HepG2 (cell line): Measurements from ENCODE around the gene TANC1. TPM values are rescaled to one million over a fixed set of nuclear protein-coding genes. Genes with fewer than 3 reads are reported as not detected.

Source experiments
- ATAC-seq: fragments of 200-7000 bp; cut with Tn5 transposase; 3 replicates; pipeline ENCODE4 v1.9.1; 2020; ENCODE audit warnings: mild to moderate bottlenecking, moderate library complexity
- BruUV-seq: library from RNA; stranded (reverse); fragments of 400-500 nt; replicated peaks from 2 replicates; lab custom pipeline; 2021; lab: Mats Ljungman, UMichigan
- CTCF ChIA-PET: fragments of 300-600 bp; formaldehyde crosslinking; extraction: SDS; loops from one replicate; lab custom pipeline; 2021; ENCODE audit warnings: low total read pairs, inconsistent platforms, low intra/inter-chr PET ratio; lab: Yijun Ruan, JAX
- POLR2A ChIA-PET: fragments of 350-600 bp; sonication (Branson Sonifier 250); formaldehyde crosslinking; loops from one replicate; lab custom pipeline; 2020; ENCODE audit warnings: antibody characterized with exemption, inconsistent platforms; lab: Yijun Ruan, JAX
- DNase-seq: peaks from one replicate; pipeline ENCODE4 v3.0.0-alpha.2; 2015; ENCODE audit warnings: low spot score
- FAIRE-seq: peaks from 3 replicates; lab custom pipeline; 2011; peaks lifted over from hg19 to GRCh38; lab: Jason Lieb, UNC
- H2AFZ ChIP-seq: one replicate; pipeline ENCODE4 v1.6.1; 2011; ENCODE audit warnings: low read length, inconsistent platforms
- H3K27ac ChIP-seq: fragments of 300-600 bp; 3 replicates; pipeline ENCODE4 v1.8.0; 2011; ENCODE audit warnings: mixed run types, mild to moderate bottlenecking, mixed read lengths, low read length, inconsistent platforms; ENCODE audit not compliant: insufficient read depth; ENCODE audit errors: extremely low read length
- H3K27me3 ChIP-seq, 2 experiments: fragments of 200-600 bp in 1 of 2; 2 replicates in 1 of 2; 3 replicates in 1 of 2; pipeline versions ENCODE4 v1.6.0 to v1.8.0; 2011; ENCODE audit warnings: low read length in 2 of 2, mild to moderate bottlenecking in 2 of 2, moderate library complexity in 2 of 2, inconsistent platforms in 1 of 2; ENCODE audit not compliant: insufficient read depth in 2 of 2, control insufficient read depth in 1 of 2
- H3K36me3 ChIP-seq, 2 experiments: fragments of 200-600 bp in 1 of 2; replicated peaks in 1 of 2; 2 replicates in 1 of 2; 3 replicates in 1 of 2; pipeline versions ENCODE4 v1.5.1 to v1.8.0; 2011; ENCODE audit warnings: low read length in 2 of 2, inconsistent platforms in 1 of 2; ENCODE audit not compliant: insufficient read depth in 2 of 2, control insufficient read depth in 1 of 2
- H3K4me1 ChIP-seq: 2 replicates; pipeline ENCODE4 v1.5.1; 2012; ENCODE audit warnings: low read length, inconsistent platforms; ENCODE audit not compliant: insufficient read depth
- H3K4me2 ChIP-seq: 2 replicates; pipeline ENCODE4 v1.6.0; 2011; ENCODE audit warnings: low read depth, low read length, inconsistent platforms
- H3K4me3 ChIP-seq, 3 experiments: fragments of 200-600 bp in 1 of 3; sonication (generic), shearing (Covaris generic) in 1 of 3; replicated peaks in 1 of 3; 2 replicates each; pipeline ENCODE4 v1.5.1; 2011 to 2016; ENCODE audit warnings: low read length in 3 of 3, inconsistent platforms in 2 of 3, low read depth in 2 of 3, mild to moderate bottlenecking in 2 of 3, control low read depth in 1 of 3, mixed read lengths in 1 of 3; ENCODE audit not compliant: insufficient read depth in 1 of 3
- H3K79me2 ChIP-seq: one replicate; pipeline ENCODE4 v1.6.1; 2011; ENCODE audit warnings: low read length, inconsistent platforms; ENCODE audit not compliant: insufficient read depth
- H3K9ac ChIP-seq: 2 replicates; pipeline ENCODE4 v1.6.0; 2011; ENCODE audit warnings: mild to moderate bottlenecking, low read depth, low read length, inconsistent platforms; ENCODE audit not compliant: insufficient read depth
- H3K9me3 ChIP-seq: 2 replicates; pipeline ENCODE4 v1.5.1; 2012; ENCODE audit warnings: mild to moderate bottlenecking, low read length
- H4K20me1 ChIP-seq: 2 replicates; pipeline ENCODE4 v1.6.0; 2011; ENCODE audit warnings: inconsistent platforms, mild to moderate bottlenecking, low read length, moderate library complexity; ENCODE audit not compliant: insufficient read depth
- ATF7 ChIP-seq, 2 experiments: fragments of 450-650 bp in 1 of 2; sonication (generic) in 1 of 2; formaldehyde crosslinking in 1 of 2; IDR thresholded peaks; 2 replicates each; pipeline versions ENCODE4 v1.4.0 to v1.6.1; 2016 to 2020; ENCODE audit warnings: antibody characterized with exemption in 1 of 2, mild to moderate bottlenecking in 1 of 2, missing genetic modification reagents in 1 of 2
- DNMT3B ChIP-seq: conservative IDR thresholded peaks from 2 replicates; pipeline ENCODE4 v1.6.1; 2016; ENCODE audit warnings: missing biosample characterization, control low read depth
- NR2F6 ChIP-seq, 2 experiments: IDR thresholded peaks; 2 replicates each; pipeline ENCODE4 v1.6.1; 2016; ENCODE audit warnings: antibody characterized with exemption in 1 of 2, mild to moderate bottlenecking in 1 of 2
- PHF5A ChIP-seq: IDR thresholded peaks from one replicate; pipeline ENCODE4 v1.6.1; 2018; ENCODE audit warnings: low read depth, missing genetic modification reagents; ENCODE audit not compliant: unreplicated experiment
- SNAPC2 ChIP-seq: sonication (generic); formaldehyde crosslinking; IDR thresholded peaks from 2 replicates; pipeline ENCODE4 v1.8.1; 2022; ENCODE audit warnings: mild to moderate bottlenecking, missing genetic modification reagents
- TMF1 ChIP-seq: sonication (generic); formaldehyde crosslinking; IDR thresholded peaks from 2 replicates; pipeline ENCODE4 v1.8.1; 2022; ENCODE audit warnings: low read depth, missing genetic modification reagents
- ZBTB2 ChIP-seq: sonication (generic); formaldehyde crosslinking; IDR thresholded peaks from 2 replicates; pipeline ENCODE4 v1.8.0; 2022; ENCODE audit warnings: low read depth, missing genetic modification reagents
- ZHX1 ChIP-seq: sonication (generic); formaldehyde crosslinking; IDR thresholded peaks from 2 replicates; pipeline ENCODE4 v1.8.1; 2022; ENCODE audit warnings: low read depth, mild to moderate bottlenecking, missing genetic modification reagents
- ZNF326 ChIP-seq: sonication (generic); formaldehyde crosslinking; IDR thresholded peaks from 2 replicates; pipeline ENCODE4 v1.4.0; 2020; ENCODE audit warnings: missing genetic modification reagents, borderline replicate concordance
- ZNF839 ChIP-seq: sonication (generic); formaldehyde crosslinking; IDR thresholded peaks from 2 replicates; pipeline ENCODE4 v1.4.0; 2020; ENCODE audit warnings: missing genetic modification reagents, mild to moderate bottlenecking, borderline replicate concordance
- ZNF850 ChIP-seq: sonication (generic); formaldehyde crosslinking; conservative IDR thresholded peaks from 2 replicates; pipeline ENCODE4 v1.9.0; 2021; ENCODE audit warnings: mild to moderate bottlenecking, missing genetic modification reagents
- WGBS: methylation state at CpG from one replicate; pipeline ENCODE4 v1.1.6; 2017; ENCODE audit warnings: low lambda C conversion rate; 5-methylcytosine and 5-hydroxymethylcytosine counted together
- in situ Hi-C: cut with HindIII; loops from 2 replicates; pipeline ENCODE4 v1.10.0; 2017; ENCODE audit warnings: low pct_unique_long_range_greater_than_20kb; ENCODE audit not compliant: extremely low pct_ligation_motif_present
- intact Hi-C: fragments of 100-400 bp; cut with micrococcal nuclease; formaldehyde crosslinking; loops from one replicate; pipeline ENCODE4 v1.10.0; 2022; ENCODE audit not compliant: unreplicated experiment
- polyA plus RNA-seq, 8 experiments: library from polyadenylated mRNA; depleted of rRNA in 3 of 8; stranded (reverse) in 7 of 8; unstranded in 1 of 8; fragments of >200 nt; fragmentation: Illumina TruSeq in 4 of 8; extraction: Trizol in 4 of 8; gene quantifications; 2 replicates each; pipeline versions ENCODE4 v1.2.1 to v1.2.3, GENCODE V29; 2011 to 2016; ENCODE audit warnings: low read depth in 4 of 8, missing spikeins in 1 of 8, mixed read lengths in 1 of 8; ENCODE audit not compliant: insufficient read depth in 1 of 8
- total RNA-seq, 5 experiments: library from RNA; depleted of rRNA; stranded (reverse); fragments of >200 nt; fragmentation: Illumina TruSeq; extraction: Trizol; gene quantifications; 2 replicates each; pipeline ENCODE4 v1.2.3, GENCODE V29; 2016; ENCODE audit warnings: low read depth in 1 of 5
- TF ChIP-seq, protein P1 (sequence below): sonication (generic); formaldehyde crosslinking; IDR thresholded peaks from 2 replicates; pipeline ENCODE4 v1.5.0; 2020; ENCODE audit warnings: mild to moderate bottlenecking, missing genetic modification reagents

TANC1 gene
- total and polyA plus RNA-seq, 2 of the 13 experiments (the other 11 are each of a cell fraction or from before 2014, with no cell fraction given): 2.3 to 5.6 TPM

- no peak overlapping the region for H3K27ac ChIP-seq
- intact Hi-C loops (no loop called here), in situ Hi-C loops (no loop called here)
- no peak for ATAC-seq
- 83% methylated on average over 12 of the region's 12 CpGs for WGBS
- H3K4me2 ChIP-seq: no peak overlapping the region
- H3K9ac ChIP-seq: no peak overlapping the region
- BruUV-seq: no TSS peak
- no peaks in the 10 kb centered on the region for H4K20me1 ChIP-seq
- no peak overlapping the region for H3K4me3 ChIP-seq
- DNase-seq: no peak
- TF ChIP-seq PHF5A (no peak), ZNF839 (CRISPR knock-in tag) (no peak), ATF7 (IDR thresholded peaks at IDR 0.05) (0 out of 2 replicates have a peak, but pooled peaks have one; percentile 14), ATF7 (CRISPR knock-in tag; IDR thresholded peaks at IDR 0.05) (no peak)
- H3K9me3 ChIP-seq: no peaks in the 10 kb centered on the region
- H3K79me2 ChIP-seq: no peaks in the 10 kb centered on the region
- H2AFZ ChIP-seq: no peak overlapping the region
- H3K4me1 ChIP-seq: no peaks in the 10 kb centered on the region
- ChIA-PET POLR2A (no interaction called here), CTCF (no interaction called here)
- H3K27me3 ChIP-seq: no peaks in the 10 kb centered on the region
- H3K36me3 ChIP-seq: peaks cover 0 to 7% of the 10 kb centered on the region in 2 experiments; a peak in 1 of 5 replicates
- no peak for FAIRE-seq
Observed at GRCh38 chr2:159192371-159192918, 224.0 kb downstream of the TANC1 start.

GRCh38 chr2:159193791-159194190 is 225.4 kb downstream of the TANC1 start:
- ChIA-PET POLR2A (no interaction called here), CTCF (no interaction called here)
- DNase-seq (no peak), ATAC-seq (no peak), FAIRE-seq (no peak)
- Histone ChIP-seq H3K4me3 (no peak overlapping the region), H3K36me3 (peaks cover 0 to 7% of the 10 kb centered on the region in 2 experiments; a peak in 1 of 5 replicates), H3K79me2 (no peaks in the 10 kb centered on the region), H4K20me1 (no peaks in the 10 kb centered on the region), H3K9me3 (no peaks in the 10 kb centered on the region), H2AFZ (no peak overlapping the region), H3K27me3 (no peaks in the 10 kb centered on the region), H3K27ac (no peak overlapping the region), H3K9ac (no peak overlapping the region), H3K4me2 (no peak overlapping the region), H3K4me1 (no peaks in the 10 kb centered on the region)
- intact Hi-C loops: no loop called here
- in situ Hi-C loops: no loop called here
- TF ChIP-seq TMF1: no peak
- no peak for TF ChIP-seq NR2F6 (IDR thresholded peaks at IDR 0.05)
- no peak for TF ChIP-seq NR2F6 (CRISPR knock-in tag; IDR thresholded peaks at IDR 0.05)
- no peak for TF ChIP-seq ZBTB2 (CRISPR knock-in tag)
- TF ChIP-seq ZHX1 (CRISPR knock-in tag): no peak
- TF ChIP-seq, protein P1, sequence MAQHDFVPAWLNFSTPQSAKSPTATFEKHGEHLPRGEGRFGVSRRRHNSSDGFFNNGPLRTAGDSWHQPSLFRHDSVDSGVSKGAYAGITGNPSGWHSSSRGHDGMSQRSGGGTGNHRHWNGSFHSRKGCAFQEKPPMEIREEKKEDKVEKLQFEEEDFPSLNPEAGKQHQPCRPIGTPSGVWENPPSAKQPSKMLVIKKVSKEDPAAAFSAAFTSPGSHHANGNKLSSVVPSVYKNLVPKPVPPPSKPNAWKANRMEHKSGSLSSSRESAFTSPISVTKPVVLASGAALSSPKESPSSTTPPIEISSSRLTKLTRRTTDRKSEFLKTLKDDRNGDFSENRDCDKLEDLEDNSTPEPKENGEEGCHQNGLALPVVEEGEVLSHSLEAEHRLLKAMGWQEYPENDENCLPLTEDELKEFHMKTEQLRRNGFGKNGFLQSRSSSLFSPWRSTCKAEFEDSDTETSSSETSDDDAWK (CRISPR knock-in tag): no peak
- TF ChIP-seq ZNF326 (CRISPR knock-in tag): no peak
- TF ChIP-seq DNMT3B (CRISPR knock-in tag): no peak
- no peak for TF ChIP-seq ZNF850 (CRISPR knock-in tag)
- no peak for TF ChIP-seq SNAPC2 (CRISPR knock-in tag)
- no TSS peak for BruUV-seq
- 89% methylated on average over 4 of the region's 4 CpGs for WGBS
